NCI-H146 (cell line): ENCODE data around the gene LARP1.
"Not testable (repeated sequence)": the region's sequence is repeated elsewhere in the genome, so short reads cannot be mapped to it uniquely, and the experiment has no call there.

ENCODE experiments used
- DNase-seq: peaks from one replicate; lab custom pipeline; 2025; lab: John Stamatoyannopoulos, UW

The LARP1 gene

GRCh38 chr5:154734370-154735248 is 20.6 kb upstream of the LARP1 start:
- no peak for DNase-seq

GRCh38 chr5:154735362-154735761 is 19.8 kb upstream of the LARP1 start:
- DNase-seq: not testable (repeated sequence)

GRCh38 chr5:154736372-154736771 is 18.8 kb upstream of the LARP1 start:
- DNase-seq: not testable (repeated sequence)

GRCh38 chr5:154737667-154738320 is 17.4 kb upstream of the LARP1 start:
- no peak for DNase-seq

GRCh38 chr5:154740483-154740882 is 14.7 kb upstream of the LARP1 start:
- DNase-seq: no peak

- no peak for DNase-seq
These were observed 14.2 kb upstream of the LARP1 start for GRCh38 chr5:154740957-154741356.

- DNase-seq: no peak
These were observed 13.8 kb upstream of the LARP1 start for GRCh38 chr5:154741415-154741814.

- DNase-seq: no peak
These were observed 11.4 kb upstream of the LARP1 start for GRCh38 chr5:154743812-154744211.

- no peak for DNase-seq
These were observed 9.8 kb upstream of the LARP1 start for GRCh38 chr5:154745349-154745748.

- no peak for DNase-seq
These were observed 5.7 kb upstream of the LARP1 start for GRCh38 chr5:154749491-154749890.

- DNase-seq: not testable (repeated sequence)
These were observed 4.5 kb upstream of the LARP1 start for GRCh38 chr5:154750641-154751040.

GRCh38 chr5:154751854-154752253 is 3.3 kb upstream of the LARP1 start:
- DNase-seq: no peak

- no peak for DNase-seq
These were observed 1.4 kb upstream of the LARP1 start for GRCh38 chr5:154753792-154754191.

- peak; percentile 98 for DNase-seq
These were observed 467 bp upstream of the LARP1 start for GRCh38 chr5:154754460-154755360.

- peak; percentile 41 for DNase-seq
These were observed 1.1 kb downstream of the LARP1 start for GRCh38 chr5:154756009-154756867.

- peak; percentile 37 for DNase-seq
These were observed 2.0 kb downstream of the LARP1 start for GRCh38 chr5:154756868-154757813.

GRCh38 chr5:154757814-154758406 is 2.7 kb downstream of the LARP1 start:
- no peak for DNase-seq

GRCh38 chr5:154758493-154758892 is 3.3 kb downstream of the LARP1 start:
- DNase-seq: no peak

- DNase-seq: no peak
These were observed 3.8 kb downstream of the LARP1 start for GRCh38 chr5:154758977-154759376.

- not testable (repeated sequence) for DNase-seq
These were observed 4.7 kb downstream of the LARP1 start for GRCh38 chr5:154759868-154760267.
